ENCODE results near the gene GRIK2. TPM values are rescaled to one million over a fixed set of nuclear protein-coding genes. Genes with fewer than 3 reads are reported as not detected.

GRIK2 gene
- total and polyA plus RNA-seq, 9 donors: 0.12 to 4.1 (median 0.89) TPM; not detected in 1

GRCh38 chr6:102023977-102024657 is 630.6 kb downstream of the GRIK2 start:
- DNase-seq: no peak
- H3K27ac ChIP-seq: no peak overlapping the region
- no peaks in the 10 kb centered on the region for H3K9me3 ChIP-seq
- no peak for TF ChIP-seq EP300 (IDR thresholded peaks at IDR 0.05)
- TF ChIP-seq POLR2A (IDR thresholded peaks at IDR 0.05): no peak
- TF ChIP-seq, protein P1, sequence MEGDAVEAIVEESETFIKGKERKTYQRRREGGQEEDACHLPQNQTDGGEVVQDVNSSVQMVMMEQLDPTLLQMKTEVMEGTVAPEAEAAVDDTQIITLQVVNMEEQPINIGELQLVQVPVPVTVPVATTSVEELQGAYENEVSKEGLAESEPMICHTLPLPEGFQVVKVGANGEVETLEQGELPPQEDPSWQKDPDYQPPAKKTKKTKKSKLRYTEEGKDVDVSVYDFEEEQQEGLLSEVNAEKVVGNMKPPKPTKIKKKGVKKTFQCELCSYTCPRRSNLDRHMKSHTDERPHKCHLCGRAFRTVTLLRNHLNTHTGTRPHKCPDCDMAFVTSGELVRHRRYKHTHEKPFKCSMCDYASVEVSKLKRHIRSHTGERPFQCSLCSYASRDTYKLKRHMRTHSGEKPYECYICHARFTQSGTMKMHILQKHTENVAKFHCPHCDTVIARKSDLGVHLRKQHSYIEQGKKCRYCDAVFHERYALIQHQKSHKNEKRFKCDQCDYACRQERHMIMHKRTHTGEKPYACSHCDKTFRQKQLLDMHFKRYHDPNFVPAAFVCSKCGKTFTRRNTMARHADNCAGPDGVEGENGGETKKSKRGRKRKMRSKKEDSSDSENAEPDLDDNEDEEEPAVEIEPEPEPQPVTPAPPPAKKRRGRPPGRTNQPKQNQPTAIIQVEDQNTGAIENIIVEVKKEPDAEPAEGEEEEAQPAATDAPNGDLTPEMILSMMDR (IDR thresholded peaks at IDR 0.05): no peak
- 93 to 94% (median 93%) methylated on average over 3 of the region's 3 CpGs for WGBS, 3 donors
- H3K27me3 ChIP-seq: no peaks in the 10 kb centered on the region
- H3K4me3 ChIP-seq: no peak overlapping the region
- no peaks in the 10 kb centered on the region for H3K36me3 ChIP-seq
- intact Hi-C loops (cut with DNase I): no loop called here
- H3K4me1 ChIP-seq (ENCODE audit: insufficient read depth): no peaks in the 10 kb centered on the region

DNA sequence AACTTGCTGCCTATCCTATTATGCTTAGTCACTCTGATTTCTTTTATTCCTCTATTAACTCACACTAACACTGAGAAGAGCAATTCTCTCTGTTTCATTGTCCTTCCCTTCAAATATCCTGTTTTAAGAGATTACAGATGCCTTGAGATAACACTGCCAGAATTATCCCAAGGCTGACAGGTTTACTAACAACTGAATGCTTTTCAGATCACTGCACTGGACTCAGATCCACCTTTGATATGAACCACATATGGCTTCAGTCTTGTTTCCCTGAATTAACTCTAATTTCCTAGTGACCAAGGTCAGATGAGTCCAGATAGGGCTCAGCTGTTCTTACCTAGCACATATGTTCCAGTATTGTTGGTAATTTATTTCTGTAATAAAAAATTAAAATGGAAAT is 633.1 kb downstream of the GRIK2 start:
- intact Hi-C loops (cut with DNase I): no loop called here
- no peaks in the 10 kb centered on the region for H3K9me3 ChIP-seq
- no peak for DNase-seq
- H3K36me3 ChIP-seq: no peaks in the 10 kb centered on the region
- no peaks in the 10 kb centered on the region for H3K27me3 ChIP-seq
- H3K4me3 ChIP-seq: no peak overlapping the region
- no peak overlapping the region for H3K27ac ChIP-seq
- no peaks in the 10 kb centered on the region for H3K4me1 ChIP-seq (ENCODE audit: insufficient read depth)
- TF ChIP-seq, protein P1 (IDR thresholded peaks at IDR 0.05): no peak
- TF ChIP-seq POLR2A (IDR thresholded peaks at IDR 0.05): no peak
- TF ChIP-seq EP300 (IDR thresholded peaks at IDR 0.05): no peak

DNA sequence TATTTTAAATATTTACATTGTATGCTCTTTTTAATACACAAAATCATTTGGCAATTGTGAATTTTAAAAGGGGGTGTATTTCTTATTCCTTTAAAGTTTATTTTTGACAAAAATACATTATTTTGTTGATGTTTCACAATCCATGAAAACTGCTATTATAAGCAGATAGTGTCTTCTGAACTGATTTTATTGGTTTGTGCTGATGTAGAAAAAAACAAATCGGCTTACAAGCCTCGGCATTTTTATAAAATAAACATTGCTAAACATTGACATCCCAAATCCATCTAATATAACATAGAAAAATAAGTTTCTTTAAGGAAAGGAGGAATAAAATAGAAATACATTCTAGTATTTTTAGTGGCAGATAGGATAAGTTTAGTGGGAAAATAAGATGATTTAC is 634.7 kb downstream of the GRIK2 start:
- intact Hi-C loops (cut with DNase I): no loop called here
- 23 to 60% (median 34%) methylated on average over 2 of the region's 2 CpGs for WGBS, 3 donors
- no peaks in the 10 kb centered on the region for H3K36me3 ChIP-seq

DNA sequence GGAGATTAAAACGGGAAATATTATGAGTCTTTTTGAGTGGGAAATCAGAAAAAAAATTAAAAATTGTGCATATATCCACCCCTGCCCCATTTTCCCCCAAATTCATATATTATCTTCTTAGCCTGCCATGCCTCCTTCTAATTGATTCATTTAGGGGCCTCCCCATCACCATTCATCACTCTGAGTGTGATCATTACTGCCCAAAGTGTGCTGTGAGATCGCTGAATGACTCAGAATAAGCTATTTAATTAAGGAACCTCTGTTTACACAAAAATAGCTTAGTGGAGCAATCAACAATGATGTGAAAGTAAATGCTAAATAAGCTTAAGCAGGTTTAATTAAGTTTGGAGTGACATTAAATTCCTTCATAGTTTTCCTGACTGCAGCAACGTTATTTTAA is 645.5 kb downstream of the GRIK2 start:
- no peaks in the 10 kb centered on the region for H3K27me3 ChIP-seq
- DNase-seq: no peak
- no peaks in the 10 kb centered on the region for H3K36me3 ChIP-seq
- no peak overlapping the region for H3K27ac ChIP-seq
- TF ChIP-seq POLR2A (IDR thresholded peaks at IDR 0.05) (no peak), EP300 (IDR thresholded peaks at IDR 0.05) (no peak)
- TF ChIP-seq, protein P1 (IDR thresholded peaks at IDR 0.05): no peak
- intact Hi-C loops (cut with DNase I): no loop called here
- H3K4me1 ChIP-seq (ENCODE audit: insufficient read depth): no peaks in the 10 kb centered on the region
- no peaks in the 10 kb centered on the region for H3K9me3 ChIP-seq
- H3K4me3 ChIP-seq: no peak overlapping the region
- WGBS, 3 donors: 48 to 66% (median 53%) methylated on average over 3 of the region's 3 CpGs

More for the DNA sequence above, 634.7 kb downstream of the GRIK2 start:
- DNase-seq: no peak
- no peak overlapping the region for H3K4me3 ChIP-seq
- H3K9me3 ChIP-seq: no peaks in the 10 kb centered on the region
- TF ChIP-seq, protein P1 (IDR thresholded peaks at IDR 0.05): no peak
- no peak for TF ChIP-seq POLR2A (IDR thresholded peaks at IDR 0.05)
- H3K27ac ChIP-seq: no peak overlapping the region
- H3K4me1 ChIP-seq (ENCODE audit: insufficient read depth): no peaks in the 10 kb centered on the region
- H3K27me3 ChIP-seq: no peaks in the 10 kb centered on the region

Data from ovary (tissue), 9 donors.